HG03558 (cell line): Measurements from ENCODE around the gene RUNX3.

Experiments
- ATAC-seq: cut with Tn5 transposase; IDR thresholded peaks from one replicate; pipeline ENCODE4 v1.9.1; 2021; ENCODE audit warnings: moderate number of reproducible peaks; ENCODE audit not compliant: unreplicated experiment; ENCODE audit errors: extremely low read depth

The RUNX3 gene

DNA sequence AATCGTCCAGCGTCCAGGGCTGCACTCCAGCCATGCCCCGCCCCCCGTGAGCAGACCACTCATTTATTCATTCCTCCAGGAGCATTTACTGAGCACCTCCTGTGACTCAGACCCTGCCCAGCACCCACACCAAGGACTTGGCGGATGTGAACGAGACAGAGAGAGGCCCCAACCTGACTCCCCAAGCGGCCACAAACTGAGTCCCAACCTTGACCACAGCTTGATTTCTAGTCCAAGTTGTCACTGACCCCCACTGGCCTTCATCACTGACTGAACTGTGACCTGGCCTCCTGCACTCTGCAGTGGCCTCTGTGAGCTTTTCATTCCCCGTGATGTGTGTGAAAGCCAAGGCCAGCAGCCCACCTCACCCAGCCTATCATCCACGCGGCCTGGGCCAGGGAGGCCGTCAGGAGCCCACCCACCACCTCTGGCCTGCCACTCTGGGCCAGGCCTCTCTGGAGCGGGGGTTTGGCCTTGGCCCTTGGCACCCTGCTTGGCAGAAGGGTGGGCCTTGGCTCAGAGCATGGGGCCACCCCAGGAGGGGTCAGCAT is 19.3 kb upstream of the RUNX3 start:
- no peak for ATAC-seq

GRCh38 chr1:24948079-24948827 is 18.2 kb upstream of the RUNX3 start:
- ATAC-seq: no peak

DNA sequence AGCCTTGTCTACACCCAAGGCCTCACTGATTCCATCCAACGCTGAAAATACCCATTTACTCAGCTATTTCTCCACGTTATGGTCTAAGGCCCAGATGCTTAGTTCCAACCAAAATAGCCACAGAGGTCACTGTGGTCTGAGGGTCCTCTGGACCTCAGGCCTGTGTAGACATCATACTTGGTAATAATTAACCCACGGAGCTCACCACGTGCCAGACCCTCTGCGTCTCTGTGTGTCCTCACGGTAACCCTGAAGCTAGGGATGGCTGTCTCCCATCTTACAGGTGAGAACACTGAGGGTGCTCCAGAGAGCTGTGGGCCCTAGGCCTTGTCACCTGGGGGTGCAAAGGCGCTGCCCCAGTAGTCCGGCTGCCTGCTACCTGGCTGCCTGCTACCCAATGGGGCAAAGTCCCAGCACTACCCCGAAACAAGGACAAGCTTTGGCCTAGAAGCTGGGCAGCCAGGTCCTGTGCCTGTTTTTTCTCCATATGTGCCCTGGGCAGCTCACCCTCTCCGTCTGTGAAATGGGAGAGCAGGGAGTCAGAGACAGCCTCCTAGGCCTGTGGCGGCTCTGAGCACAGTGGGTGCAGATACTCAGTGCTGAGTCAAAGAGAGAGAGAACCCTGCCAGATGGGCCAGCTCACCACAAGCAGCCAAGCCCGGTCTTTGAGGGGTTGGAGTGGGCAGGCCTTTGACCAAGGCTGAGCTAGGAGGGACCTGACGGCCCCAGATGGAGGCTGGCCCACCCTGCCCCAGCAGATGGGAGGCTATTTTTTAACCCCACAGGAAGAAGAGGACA is 17.0 kb upstream of the RUNX3 start:
- no peak for ATAC-seq

DNA sequence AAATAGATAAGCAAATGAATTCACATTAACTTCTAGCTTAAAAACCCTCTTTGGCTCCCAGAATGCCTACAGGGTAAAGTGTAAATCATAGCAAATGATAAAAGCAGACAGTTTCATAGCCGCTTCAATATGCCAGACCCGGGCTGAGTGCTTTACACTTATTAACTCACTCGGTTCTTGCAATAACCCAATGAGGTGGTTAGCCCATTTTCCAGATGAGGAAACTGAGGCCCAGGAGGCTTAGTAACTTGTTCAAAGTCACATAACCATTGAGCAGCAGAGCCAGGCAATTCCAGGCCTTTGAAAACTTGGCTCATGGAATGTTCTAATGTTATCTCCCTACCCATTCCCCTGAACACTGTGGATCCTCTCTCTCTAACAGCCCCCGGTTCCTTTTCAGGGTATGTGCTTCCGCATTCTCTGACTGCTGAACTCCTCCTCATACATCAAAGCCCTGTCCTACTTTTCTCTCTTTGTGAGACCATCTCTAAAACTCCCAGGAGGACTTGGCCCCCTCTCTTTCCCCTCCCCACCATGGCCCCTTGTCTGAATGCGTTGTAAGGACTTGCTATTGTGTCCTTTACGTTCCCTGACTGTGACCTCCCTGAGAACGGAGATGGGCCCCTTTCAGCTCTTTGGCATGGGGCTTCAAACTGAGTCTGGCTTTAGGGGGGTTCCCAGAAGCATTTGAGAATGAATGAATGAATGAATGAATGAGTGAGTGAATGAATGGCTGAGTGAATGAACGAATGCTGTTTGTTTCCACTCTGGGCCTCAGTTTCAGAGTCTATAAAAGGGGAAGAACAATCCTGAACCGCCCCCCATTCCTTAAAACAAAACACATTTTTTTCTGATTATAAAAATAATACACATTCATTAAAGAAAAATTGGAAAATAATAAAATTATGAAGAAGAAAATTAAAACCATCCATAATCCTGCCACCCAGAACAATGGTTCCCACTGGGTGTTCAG is 15.6 kb upstream of the RUNX3 start:
- ATAC-seq: no peak

DNA sequence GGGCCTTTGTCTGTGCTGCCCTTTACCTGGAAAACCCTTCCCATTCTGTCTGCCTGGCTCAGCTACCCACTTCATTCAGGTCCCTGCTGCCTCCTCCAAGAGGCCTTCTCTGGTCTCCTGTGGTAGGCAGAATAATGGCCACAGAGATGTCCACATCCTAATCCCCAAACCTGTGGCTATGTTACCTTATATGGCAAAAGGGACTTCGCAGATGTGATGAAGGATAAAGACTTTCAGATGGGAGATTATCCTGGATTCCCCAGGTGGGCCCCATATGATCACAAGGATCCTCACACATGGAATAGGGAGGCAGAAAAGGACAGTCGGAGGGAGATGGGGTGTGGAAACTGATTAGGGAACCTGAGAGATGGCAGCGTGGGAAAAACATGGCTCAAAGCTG is 14.2 kb upstream of the RUNX3 start:
- ATAC-seq: no peak

DNA sequence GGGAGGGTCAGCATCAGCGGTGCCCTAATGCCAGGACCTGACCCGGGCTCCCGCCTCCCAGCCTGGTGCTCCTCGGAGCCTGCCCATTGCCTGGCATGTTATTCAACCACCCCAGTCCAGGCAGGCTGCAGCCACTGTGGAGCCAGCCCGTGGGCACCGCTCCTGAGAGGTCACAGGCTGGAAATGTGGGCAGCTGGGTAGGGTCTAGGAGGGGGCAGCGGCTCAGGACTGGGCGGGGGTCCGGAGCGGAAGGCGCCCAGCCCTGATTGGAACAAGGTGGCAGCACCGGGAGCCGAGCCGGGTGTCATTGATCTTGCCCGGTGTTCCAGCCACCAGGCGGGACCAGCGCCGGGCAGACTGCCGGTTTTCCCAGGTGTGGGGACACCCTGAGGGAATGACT is 12.7 kb upstream of the RUNX3 start:
- no peak for ATAC-seq

GRCh38 chr1:24941564-24941963 is 11.5 kb upstream of the RUNX3 start:
- no peak for ATAC-seq

DNA sequence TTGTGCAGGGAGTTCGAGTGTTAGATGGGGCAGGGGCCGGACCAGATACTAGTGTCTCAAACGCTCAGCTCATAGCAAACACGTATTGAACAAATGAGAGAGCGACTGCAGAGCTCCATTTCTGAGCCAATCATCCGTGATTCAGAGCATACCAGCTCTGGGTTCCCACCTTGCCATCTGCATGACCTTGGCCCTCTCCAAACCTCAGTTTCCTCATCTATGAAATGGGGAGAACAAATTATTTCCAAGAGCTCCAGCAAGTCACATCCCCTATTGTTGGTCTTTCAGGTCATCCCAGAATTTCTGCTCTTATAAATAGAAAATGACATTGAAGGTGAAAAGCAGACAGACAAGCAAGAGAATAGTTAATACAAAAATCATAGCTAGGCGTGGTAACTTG is 10.2 kb upstream of the RUNX3 start:
- ATAC-seq: no peak

DNA sequence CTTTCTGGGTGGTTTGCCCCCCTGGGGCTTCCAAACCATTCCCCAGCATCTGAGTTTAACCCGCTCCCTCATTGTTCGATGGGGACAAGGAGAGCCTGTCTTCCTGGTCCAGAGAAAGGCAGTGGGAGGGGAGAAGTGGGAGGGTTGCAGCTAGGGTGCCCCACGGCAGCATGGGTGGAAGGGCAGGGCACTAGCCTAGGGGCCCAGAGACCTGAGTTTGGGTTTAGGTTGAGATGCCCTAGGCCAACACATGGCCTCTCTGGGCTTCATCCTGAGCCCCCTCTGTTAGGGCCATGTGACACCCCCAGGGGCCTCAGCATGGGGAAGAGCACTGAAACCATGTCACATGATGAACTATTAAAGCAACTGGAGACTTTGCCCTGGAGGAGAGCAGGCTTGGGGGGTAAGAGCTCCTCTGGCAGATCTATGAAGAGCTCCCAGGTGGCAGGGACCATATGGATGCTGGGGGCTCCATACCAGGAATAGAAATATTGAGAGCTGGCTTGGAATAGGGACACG is 9.7 kb upstream of the RUNX3 start:
- no peak for ATAC-seq

DNA sequence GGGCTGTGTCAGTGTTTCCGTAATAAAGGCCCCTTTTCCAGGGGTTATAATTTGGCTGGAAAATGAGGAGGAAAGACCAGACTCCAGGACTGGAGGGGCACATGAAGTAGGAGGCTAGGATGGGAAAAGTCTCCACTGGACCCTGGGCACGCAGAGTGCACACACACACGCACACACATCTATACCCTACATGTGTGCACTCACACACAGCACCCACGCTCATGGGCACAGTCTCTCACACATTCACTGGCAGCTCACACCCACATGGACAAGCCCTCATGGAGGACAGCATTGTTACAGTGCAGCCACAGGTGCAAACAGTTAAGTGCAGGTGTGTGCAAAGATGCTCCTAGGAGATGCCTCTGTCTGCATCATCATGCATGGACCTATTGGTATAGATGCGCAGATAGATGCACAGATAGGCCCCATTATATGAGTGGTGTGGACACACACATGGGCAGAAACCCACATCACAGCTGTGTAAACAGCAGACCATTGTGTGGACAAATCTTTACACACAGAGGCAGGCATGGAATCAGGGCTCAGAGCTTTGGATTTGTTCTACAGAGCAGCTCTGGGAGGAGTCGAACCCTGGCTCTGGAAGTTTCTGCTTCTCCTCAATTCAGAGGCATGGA is 9.1 kb upstream of the RUNX3 start:
- ATAC-seq: no peak

- no peak for ATAC-seq
These were observed 8.2 kb upstream of the RUNX3 start for GRCh38 chr1:24938276-24938675.

DNA sequence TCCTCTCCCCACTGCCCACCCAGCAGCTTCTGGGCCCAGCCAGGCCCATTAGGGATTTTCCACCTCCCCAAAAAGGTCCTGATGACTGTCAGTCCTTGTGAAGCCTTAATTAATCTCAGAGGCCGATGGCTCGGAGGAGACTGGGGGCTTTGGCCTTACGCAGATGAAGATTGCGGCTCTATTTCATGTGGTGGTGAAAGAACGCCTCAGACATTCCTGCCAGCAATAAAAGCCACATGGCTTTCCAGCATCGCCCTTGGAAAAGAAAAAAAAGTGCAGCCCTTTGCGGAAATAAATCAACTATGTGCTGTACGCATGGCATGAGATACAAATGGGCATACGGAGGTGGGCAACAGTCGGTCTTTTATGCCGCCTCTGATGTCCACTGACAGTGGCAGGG is 6.6 kb upstream of the RUNX3 start:
- no peak for ATAC-seq

DNA sequence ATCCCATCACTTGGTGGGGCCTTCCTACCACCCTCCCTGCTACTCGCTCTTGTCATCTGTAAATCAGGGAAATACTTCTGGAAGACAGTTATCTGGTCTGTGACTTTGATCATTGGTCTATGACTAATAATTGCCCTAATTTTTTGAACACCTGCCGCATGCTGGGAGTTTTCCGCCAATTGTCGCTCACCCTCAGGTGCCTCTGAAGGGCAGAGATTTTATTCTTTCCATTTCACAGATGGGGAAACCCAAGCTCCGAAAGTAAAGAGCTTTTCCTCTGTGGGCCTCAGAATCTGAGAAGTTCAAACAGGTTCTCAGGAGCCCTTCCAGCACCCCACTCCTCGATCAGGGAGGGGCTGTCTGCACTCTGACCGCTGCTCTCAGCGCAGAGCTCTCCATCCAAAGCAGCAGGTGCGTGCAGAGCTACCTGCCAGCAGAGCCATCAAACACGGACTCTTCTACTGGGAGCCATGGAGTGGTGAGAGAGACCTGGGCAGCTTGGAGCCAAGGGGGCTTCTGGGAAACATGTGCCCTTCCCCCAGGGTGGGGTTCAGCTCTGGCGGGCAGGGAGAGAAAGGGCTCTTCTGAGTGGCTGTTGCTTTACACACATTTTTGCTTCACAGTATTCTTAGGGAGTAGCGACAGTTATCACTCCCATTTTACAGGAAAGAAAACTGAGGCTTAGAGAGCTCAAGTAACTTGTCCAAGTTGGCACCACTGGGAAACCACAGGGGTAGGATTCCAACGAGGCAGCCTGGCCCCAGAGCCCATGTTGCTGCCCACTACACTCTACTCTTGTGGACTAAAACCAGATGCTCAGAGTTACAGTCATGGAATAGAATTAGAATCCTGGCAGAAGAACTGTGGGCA is 5.8 kb upstream of the RUNX3 start:
- no peak for ATAC-seq

GRCh38 chr1:24935196-24935526 is 5.1 kb upstream of the RUNX3 start:
- no peak for ATAC-seq

GRCh38 chr1:24934310-24935195 is 4.5 kb upstream of the RUNX3 start:
- ATAC-seq: no peak

GRCh38 chr1:24933468-24933867 is 3.4 kb upstream of the RUNX3 start:
- ATAC-seq: no peak

DNA sequence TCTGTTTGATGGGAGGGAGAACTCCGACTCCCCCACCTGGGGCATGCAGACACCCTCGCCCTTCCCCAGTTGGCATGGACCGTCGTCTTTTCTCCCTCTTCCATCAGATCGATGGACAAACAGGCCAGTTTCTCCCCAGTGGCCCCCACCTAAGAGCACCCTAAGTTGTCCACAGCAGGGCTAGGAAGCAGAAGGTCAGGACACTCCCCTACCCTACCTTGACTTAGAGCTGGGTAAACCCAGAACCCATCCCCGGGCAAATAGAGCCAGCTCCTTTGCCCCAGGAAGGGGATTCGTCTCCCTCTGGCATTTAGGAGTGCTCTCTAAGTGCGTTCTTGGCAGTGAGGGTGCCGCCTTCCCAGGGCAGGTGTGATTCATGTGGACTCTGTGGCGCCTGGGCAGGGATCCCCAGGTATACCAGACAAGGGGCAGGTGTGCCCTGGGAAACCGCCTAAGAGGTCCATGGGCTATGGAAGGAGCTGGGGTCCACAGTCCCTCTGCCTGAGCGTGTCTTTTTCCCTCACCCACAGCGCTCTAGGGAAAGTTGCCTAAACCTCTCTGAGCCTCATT is 2.7 kb upstream of the RUNX3 start:
- no peak for ATAC-seq

- ATAC-seq: no peak
These were observed 2.2 kb upstream of the RUNX3 start for GRCh38 chr1:24932284-24932683.
